Brain microvascular endothelial cell (primary cell): ENCODE measurements around the gene TCF3.

ENCODE experiments used
- DNase-seq: peaks from one replicate; pipeline ENCODE4 v3.0.0-alpha.2; 2020
- H3K27ac ChIP-seq: fragments of 250-450 bp; sonication (Bioruptor Pico); 2 replicates; pipeline ENCODE4 v1.5.1; 2020; ENCODE audit warnings: mild to moderate bottlenecking, moderate library complexity
- H3K27me3 ChIP-seq: fragments of 250-450 bp; sonication (Bioruptor Pico); replicated peaks from 2 replicates; pipeline ENCODE4 v1.5.1; 2020; ENCODE audit warnings: mild to moderate bottlenecking
- H3K36me3 ChIP-seq: fragments of 250-450 bp; sonication (Bioruptor Pico); replicated peaks from 2 replicates; pipeline ENCODE4 v1.5.1; 2020; ENCODE audit warnings: mild to moderate bottlenecking
- H3K4me3 ChIP-seq: 2 replicates; pipeline ENCODE4 v1.5.1; 2011; ENCODE audit warnings: low read depth, mild to moderate bottlenecking, control low read depth, low read length, moderate library complexity
- CTCF ChIP-seq: IDR thresholded peaks from 2 replicates; pipeline ENCODE4 v1.5.1; 2011; ENCODE audit warnings: low read depth, mild to moderate bottlenecking, moderate library complexity, low read length, control low read depth, inconsistent platforms; ENCODE audit errors: missing control alignments
- in situ Hi-C: cut with HindIII; loops from 2 replicates; pipeline ENCODE4 v1.10.0; 2017; ENCODE audit warnings: low sequenced_read_pairs, low pct_ligation_motif_present

Gene TCF3

DNA sequence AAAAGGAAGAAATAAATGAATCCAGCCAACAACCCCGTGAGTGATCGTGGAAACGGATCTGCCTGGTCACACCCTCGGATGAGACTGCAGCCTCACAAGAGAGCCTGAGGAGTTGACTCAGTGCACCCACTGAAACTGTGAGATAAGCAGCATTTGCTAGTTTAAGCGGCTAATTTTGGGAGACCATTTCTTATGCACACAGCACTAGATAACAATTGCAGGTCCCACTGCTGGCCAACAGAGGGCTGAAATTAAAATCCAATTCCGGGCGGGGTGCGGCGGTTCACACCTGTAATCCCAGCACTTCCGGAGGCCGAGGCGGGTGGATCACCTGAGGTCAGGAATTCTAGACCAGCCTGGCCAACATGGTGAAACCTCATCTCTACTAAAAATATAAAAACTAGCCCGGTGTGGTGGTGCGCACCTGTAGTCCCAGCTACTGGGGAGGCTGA is 50.8 kb downstream of the TCF3 start:
- Histone ChIP-seq H3K27ac (no peak overlapping the region), H3K4me3 (no peak overlapping the region), H3K36me3 (peaks cover 21% of the 10 kb centered on the region), H3K27me3 (no peaks in the 10 kb centered on the region)
- TF ChIP-seq CTCF, result peak; percentile 38
- DNase-seq, result no peak
- in situ Hi-C loops, result no loop called here

- no peak for DNase-seq
- H3K4me3 ChIP-seq, result no peak overlapping the region
- TF ChIP-seq CTCF, result no peak
- no peak overlapping the region for H3K27ac ChIP-seq
- in situ Hi-C loops, result no loop called here
- peaks cover 21% of the 10 kb centered on the region for H3K36me3 ChIP-seq
- no peaks in the 10 kb centered on the region for H3K27me3 ChIP-seq
Observed at GRCh38 chr19:1599460-1599846, 53.0 kb downstream of the TCF3 start.

DNA sequence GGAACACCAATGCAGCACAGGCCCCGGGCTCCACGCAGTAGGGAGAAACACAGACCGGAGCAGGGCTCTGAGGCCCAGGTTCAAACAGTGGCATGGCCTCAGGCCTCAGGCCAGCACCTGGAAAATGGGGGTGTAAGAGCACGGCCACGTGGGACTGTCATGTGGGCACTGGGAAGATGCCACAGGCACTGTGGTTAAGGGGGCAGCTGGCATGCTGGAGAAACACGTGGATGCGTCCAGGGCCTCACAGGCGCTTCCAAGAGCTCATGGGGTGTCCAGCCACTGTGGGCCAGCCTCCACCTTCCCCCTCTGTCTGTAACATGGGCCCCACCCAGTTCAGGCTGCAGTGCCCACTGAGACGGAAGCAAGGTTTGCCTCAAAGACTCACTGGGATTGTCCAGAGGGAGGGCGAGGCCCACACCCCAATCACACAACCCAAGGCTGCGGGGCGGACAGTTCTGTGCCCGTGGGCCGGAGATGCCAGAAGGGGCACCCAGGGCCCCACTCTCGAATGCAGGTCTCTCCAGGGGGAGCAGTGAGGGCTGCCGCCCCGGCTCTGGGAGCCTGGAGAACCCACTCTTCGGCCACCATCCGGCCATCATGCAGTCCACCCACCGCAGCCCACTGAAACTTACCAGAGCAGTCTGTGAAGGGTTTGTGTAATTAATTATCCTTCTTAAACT is 53.5 kb downstream of the TCF3 start:
- in situ Hi-C loops, result no loop called here
- Histone ChIP-seq H3K27me3 (no peaks in the 10 kb centered on the region), H3K4me3 (no peak overlapping the region), H3K36me3 (peaks cover 21% of the 10 kb centered on the region), H3K27ac (no peak overlapping the region)
- no peak for TF ChIP-seq CTCF
- no peak for DNase-seq

GRCh38 chr19:1593501-1593772 is 59.0 kb downstream of the TCF3 start:
- H3K36me3 ChIP-seq, result peaks cover 13% of the 10 kb centered on the region

DNA sequence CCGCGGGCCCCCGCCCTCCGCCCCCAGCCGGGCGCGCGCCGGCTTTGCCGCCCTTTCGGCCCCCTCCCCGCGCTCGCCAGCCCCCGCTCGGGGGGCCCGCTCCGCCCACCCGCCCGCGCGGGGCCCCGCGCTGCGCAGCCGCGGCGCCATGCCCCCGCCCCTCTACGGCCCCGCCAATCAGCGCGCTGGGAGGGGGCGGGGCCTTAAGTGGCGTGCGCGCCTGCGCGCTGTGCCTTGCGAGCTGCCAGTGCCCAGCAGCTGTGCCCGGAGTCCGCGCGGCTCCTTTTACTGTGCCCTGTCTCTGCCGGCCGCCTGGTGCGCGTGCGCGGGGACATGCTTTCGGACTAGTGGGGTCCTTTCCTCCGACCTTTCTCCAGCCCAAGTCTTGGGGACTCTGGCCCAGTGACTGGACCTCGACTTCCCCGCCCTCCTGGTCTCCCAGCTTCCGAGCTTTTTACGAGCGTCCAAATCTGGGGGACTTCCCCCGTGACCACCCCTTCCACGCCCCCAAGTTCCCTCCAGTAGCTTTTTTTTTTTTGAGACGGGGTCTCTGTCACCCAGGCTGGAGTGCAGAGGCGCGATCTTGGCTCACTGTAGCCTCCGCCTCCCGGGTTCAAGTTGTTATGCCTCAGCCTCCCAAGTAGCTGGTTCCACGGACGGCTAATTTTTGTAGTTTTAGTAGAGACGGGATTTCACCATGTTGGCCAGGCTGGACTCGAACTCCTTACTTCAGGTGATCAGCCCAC is 59.5 kb downstream of the TCF3 start, which contains the start of gene MBD3:
TSS of gene MBD3 (minus strand) at position 111 of the 746 bp plus-strand sequence. CDS start 234 bp downstream, outside the sequence.
- DNase-seq, result peak; percentile 73
- H3K27me3 ChIP-seq, result no peaks in the 10 kb centered on the region
- peaks cover 9% of the 10 kb centered on the region for H3K36me3 ChIP-seq
- no peak for TF ChIP-seq CTCF
- in situ Hi-C loops, result no loop called here
- peak within 1 kb of the TSS; percentile 88 for H3K27ac ChIP-seq
- peak within 1 kb of the TSS; percentile 92 for H3K4me3 ChIP-seq

More at GRCh38 chr19:1593501-1593772, 59.0 kb downstream of the TCF3 start:
- no peak for TF ChIP-seq CTCF
- Histone ChIP-seq H3K4me3 (no peak overlapping the region), H3K27me3 (no peaks in the 10 kb centered on the region), H3K27ac (no peak overlapping the region)
- DNase-seq, result no peak
- in situ Hi-C loops, result no loop called here
